ENCODE data around the gene KCNQ1.

GRCh38 chr11:2683806-2684205 lies 239.0 kb downstream of the KCNQ1 start:
- no peak for TF ChIP-seq POLR2A (IDR thresholded peaks at IDR 0.05)
- no peak for TF ChIP-seq CTCF (IDR thresholded peaks at IDR 0.05)
- TF ChIP-seq EP300 (IDR thresholded peaks at IDR 0.05), result no peak
- TF ChIP-seq POLR2AphosphoS5 (IDR thresholded peaks at IDR 0.05), result no peak
